ENCODE data around the gene FGF11. TPM values are rescaled to one million over a fixed set of nuclear protein-coding genes. Genes with fewer than 3 reads are reported as not detected.

The FGF11 gene
- total RNA-seq, 4 donors from 2014 or later: 1.6 to 2.4 (median 1.9) TPM; not detected in 1

DNA sequence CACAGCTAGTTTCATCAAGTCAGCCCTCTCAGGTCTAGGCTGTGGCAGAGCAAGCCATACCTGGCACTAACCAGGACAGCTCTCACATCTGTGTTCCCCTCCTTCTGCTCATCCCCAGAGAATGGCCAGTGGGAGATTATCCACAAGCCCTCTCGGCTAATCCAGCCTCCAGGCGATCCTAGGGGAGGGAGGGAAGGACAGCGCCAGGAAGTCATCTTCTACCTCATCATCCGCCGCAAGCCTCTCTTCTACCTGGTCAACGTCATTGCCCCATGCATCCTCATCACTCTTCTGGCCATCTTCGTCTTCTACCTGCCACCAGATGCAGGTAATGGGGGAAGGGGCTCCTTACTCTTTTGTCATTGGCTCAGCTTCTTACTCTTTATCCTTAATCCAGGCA, 9.1 kb downstream of the FGF11 start:
- DNase-seq: no peak
- in situ Hi-C loops (cut with MboI; ENCODE audit: low pct_ligation_motif_present in 1 of 4, low pct_unique_long_range_greater_than_20kb in 1 of 4, low sequenced_read_pairs in 3 of 4) (no loop called here), intact Hi-C loops (cut with DNase I; ENCODE audit: low total_unique reads) (no loop called here)
- no peak overlapping the region for H3K4me3 ChIP-seq
- TF ChIP-seq, protein P1, sequence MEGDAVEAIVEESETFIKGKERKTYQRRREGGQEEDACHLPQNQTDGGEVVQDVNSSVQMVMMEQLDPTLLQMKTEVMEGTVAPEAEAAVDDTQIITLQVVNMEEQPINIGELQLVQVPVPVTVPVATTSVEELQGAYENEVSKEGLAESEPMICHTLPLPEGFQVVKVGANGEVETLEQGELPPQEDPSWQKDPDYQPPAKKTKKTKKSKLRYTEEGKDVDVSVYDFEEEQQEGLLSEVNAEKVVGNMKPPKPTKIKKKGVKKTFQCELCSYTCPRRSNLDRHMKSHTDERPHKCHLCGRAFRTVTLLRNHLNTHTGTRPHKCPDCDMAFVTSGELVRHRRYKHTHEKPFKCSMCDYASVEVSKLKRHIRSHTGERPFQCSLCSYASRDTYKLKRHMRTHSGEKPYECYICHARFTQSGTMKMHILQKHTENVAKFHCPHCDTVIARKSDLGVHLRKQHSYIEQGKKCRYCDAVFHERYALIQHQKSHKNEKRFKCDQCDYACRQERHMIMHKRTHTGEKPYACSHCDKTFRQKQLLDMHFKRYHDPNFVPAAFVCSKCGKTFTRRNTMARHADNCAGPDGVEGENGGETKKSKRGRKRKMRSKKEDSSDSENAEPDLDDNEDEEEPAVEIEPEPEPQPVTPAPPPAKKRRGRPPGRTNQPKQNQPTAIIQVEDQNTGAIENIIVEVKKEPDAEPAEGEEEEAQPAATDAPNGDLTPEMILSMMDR (IDR thresholded peaks at IDR 0.05): no peak
- TF ChIP-seq POLR2AphosphoS5 (IDR thresholded peaks at IDR 0.05) (no peak), EP300 (IDR thresholded peaks at IDR 0.05; ENCODE audit: low read depth) (no peak), POLR2A (IDR thresholded peaks at IDR 0.05) (no peak)
- no peaks in the 10 kb centered on the region for H3K9me3 ChIP-seq
- 80 to 88% methylated on average over 1 to 7 of the region's 7 CpGs for WGBS, 2 donors (ENCODE audit: low coverage in 1 of 2)
- no peak overlapping the region for H3K27ac ChIP-seq
- no peaks in the 10 kb centered on the region for H3K36me3 ChIP-seq
- peaks cover 0 to 21% (median 8%) of the 10 kb centered on the region in 4 donors for H3K4me1 ChIP-seq
- peaks cover 42% of the 10 kb centered on the region for H3K27me3 ChIP-seq

DNA sequence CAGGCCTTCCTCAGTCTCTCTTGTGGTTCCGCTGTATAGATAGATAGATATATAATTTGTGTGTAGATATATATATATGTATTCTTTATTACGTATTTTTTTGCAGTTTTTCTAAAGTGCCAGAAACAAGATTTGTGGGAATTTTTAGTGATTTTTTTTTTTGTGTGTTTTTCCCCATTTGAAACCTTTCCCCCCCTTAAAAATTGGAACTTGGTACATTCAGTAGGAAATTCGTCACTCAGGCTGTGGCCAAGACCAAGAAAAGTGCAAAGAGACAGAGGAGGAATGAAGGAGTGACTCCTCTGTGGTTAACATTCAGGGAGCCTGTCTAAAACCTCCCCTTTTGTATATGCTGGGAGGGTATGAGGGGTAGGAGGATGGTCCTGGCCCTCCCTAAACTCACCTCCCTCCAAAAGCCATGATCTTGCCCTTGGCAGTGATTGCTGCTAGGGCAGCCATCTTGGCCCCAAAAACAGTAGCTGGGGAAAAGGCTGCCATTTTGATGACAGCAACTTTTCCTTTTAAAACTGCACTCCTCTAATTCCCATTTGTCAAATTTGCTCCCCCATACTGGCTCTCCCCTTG, 20.7 kb downstream of the FGF11 start:
- Histone ChIP-seq H3K4me1 (peaks cover 4 to 9% (median 7%) of the 10 kb centered on the region in 4 donors), H3K4me3 (no peak overlapping the region), H3K36me3 (no peaks in the 10 kb centered on the region), H3K27me3 (no peaks in the 10 kb centered on the region), H3K9me3 (no peaks in the 10 kb centered on the region), H3K27ac (no peak overlapping the region)
- no peak for DNase-seq
- 67 to 71% methylated on average over 2 to 3 of the region's 3 CpGs for WGBS, 2 donors (ENCODE audit: low coverage in 1 of 2)
- TF ChIP-seq POLR2AphosphoS5 (IDR thresholded peaks at IDR 0.05): no peak
- no peak for TF ChIP-seq POLR2A (IDR thresholded peaks at IDR 0.05)
- no peak for TF ChIP-seq EP300 (IDR thresholded peaks at IDR 0.05; ENCODE audit: low read depth)
- TF ChIP-seq, protein P1 (IDR thresholded peaks at IDR 0.05): no peak
- intact Hi-C loops (cut with DNase I; ENCODE audit: low total_unique reads) (no loop called here), in situ Hi-C loops (cut with MboI; ENCODE audit: low pct_ligation_motif_present in 1 of 4, low pct_unique_long_range_greater_than_20kb in 1 of 4, low sequenced_read_pairs in 3 of 4) (no loop called here)

DNA sequence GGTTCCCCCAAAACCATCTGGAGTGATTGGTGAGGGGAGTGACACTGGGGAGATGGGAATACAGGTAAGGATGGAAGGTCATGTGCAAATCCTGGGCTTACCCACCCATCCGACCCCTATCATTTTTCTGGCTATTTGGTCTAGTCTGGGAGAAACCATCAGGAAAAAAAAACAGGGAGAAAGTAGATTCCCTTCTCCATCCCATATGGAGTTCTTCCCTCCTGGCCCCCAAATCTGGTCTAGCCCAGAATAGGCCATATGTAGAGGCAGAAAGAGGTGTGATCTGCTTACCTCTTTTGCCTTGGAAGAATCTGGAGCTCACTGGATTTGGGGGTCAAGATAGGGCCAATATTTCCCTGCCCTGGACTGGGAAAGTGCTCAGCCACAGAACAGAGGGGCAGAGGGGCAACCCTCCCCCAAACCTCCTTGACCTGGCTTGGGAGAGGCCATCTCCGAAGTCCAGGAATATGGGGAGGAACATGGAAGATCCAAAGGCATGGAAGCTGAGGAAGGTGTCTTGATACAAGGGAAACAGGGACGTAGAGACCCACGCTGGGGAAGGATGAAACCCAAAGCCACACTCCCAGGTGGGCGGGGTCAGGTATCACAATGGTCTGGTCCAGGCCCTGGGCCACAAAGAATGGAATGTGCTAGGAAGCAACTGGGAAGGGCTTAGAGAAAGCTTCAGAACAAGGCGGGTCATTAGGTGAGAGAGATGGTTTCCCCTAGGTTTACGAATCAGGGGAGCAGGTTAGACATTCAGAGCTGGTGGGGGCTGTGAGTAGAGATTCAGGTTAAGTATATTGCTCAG, 21.7 kb downstream of the FGF11 start:
- Histone ChIP-seq H3K27me3 (no peaks in the 10 kb centered on the region), H3K4me1 (peaks cover 4 to 8% (median 7%) of the 10 kb centered on the region in 4 donors), H3K36me3 (no peaks in the 10 kb centered on the region), H3K4me3 (no peak overlapping the region), H3K9me3 (no peaks in the 10 kb centered on the region), H3K27ac (no peak overlapping the region)
- no peak for TF ChIP-seq POLR2A (IDR thresholded peaks at IDR 0.05)
- 97 to 100% methylated on average over 2 to 7 of the region's 7 CpGs for WGBS, 2 donors (ENCODE audit: low coverage in 1 of 2)
- DNase-seq: no peak
- intact Hi-C loops (cut with DNase I; ENCODE audit: low total_unique reads): no loop called here
- in situ Hi-C loops (cut with MboI; ENCODE audit: low pct_ligation_motif_present in 1 of 4, low pct_unique_long_range_greater_than_20kb in 1 of 4, low sequenced_read_pairs in 3 of 4): no loop called here

DNA sequence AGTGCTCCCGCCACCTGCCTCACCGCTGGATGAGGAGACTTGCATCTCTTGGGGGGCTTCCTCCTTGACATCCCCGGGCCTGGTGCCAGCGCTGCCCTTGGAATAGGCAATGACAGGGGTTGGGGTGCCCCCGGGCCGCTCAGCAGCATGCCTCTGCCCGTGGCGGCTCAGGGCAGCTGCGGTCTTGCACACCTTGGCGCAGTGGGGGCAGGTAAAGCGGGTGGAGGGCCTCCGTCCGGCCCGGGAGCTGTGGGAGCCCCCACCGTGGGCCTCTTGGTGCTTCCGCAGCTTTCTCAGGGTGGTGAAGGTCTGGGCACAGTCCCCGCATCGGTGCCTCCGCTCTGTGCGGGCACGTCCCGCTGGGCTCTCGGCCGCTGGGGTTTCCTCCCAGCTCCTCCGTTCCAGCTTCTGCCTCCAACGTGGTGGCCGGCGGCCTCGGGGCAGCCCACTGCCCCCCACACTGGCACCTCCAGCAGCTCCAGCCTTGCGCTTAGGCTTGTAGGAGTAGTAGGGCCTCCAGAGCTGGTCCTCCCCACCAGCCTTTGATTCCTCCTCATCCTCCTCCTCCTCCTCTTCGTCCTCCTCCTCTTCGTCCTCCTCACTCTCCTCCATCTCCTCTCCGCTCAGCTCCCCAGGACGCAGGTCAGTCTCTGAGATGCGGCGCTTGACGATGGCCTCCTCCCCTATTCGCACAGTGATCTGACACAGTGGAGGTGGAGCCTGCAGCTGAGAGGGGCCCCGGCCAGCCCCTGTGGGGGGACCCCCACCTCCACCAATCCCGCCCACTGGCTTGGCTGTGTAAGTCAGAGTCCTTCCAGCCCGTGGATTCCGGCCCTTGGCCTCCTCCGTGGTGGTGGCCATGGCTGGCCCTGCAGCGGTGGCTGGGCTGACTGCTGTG, 23.4 kb downstream of the FGF11 start:
- WGBS, 2 donors (ENCODE audit: low coverage in 1 of 2): 91% methylated on average over 44 of the region's 44 CpGs; no CpG with 5 or more reads in 1 of the 2 donors
- no peak overlapping the region for H3K4me3 ChIP-seq
- H3K27ac ChIP-seq: no peak overlapping the region
- in situ Hi-C loops (cut with MboI; ENCODE audit: low pct_ligation_motif_present in 1 of 4, low pct_unique_long_range_greater_than_20kb in 1 of 4, low sequenced_read_pairs in 3 of 4) (no loop called here), intact Hi-C loops (cut with DNase I; ENCODE audit: low total_unique reads) (no loop called here)
- no peaks in the 10 kb centered on the region for H3K27me3 ChIP-seq
- no peaks in the 10 kb centered on the region for H3K36me3 ChIP-seq
- TF ChIP-seq POLR2A (IDR thresholded peaks at IDR 0.05) (no peak), POLR2AphosphoS5 (IDR thresholded peaks at IDR 0.05) (no peak), EP300 (IDR thresholded peaks at IDR 0.05; ENCODE audit: low read depth) (no peak)
- TF ChIP-seq, protein P1 (IDR thresholded peaks at IDR 0.05): no peak
- no peaks in the 10 kb centered on the region for H3K9me3 ChIP-seq
- peaks cover 0 to 14% (median 8%) of the 10 kb centered on the region in 4 donors for H3K4me1 ChIP-seq
- no peak for DNase-seq
